Neuronal stem cell (in vitro differentiated cells): ENCODE results near the gene MCUB.

Source experiments
- DNase-seq: peaks from one replicate; pipeline ENCODE4 v3.0.0-alpha.2; 2013; ENCODE audit warnings: low spot score
- H2AFZ ChIP-seq: one replicate; pipeline ENCODE4 v1.6.1; 2013; ENCODE audit warnings: mild to moderate bottlenecking, low read length, inconsistent platforms
- H2AK5ac ChIP-seq: 2 replicates; pipeline ENCODE4 v1.6.1; 2013; ENCODE audit warnings: low read depth, mild to moderate bottlenecking, inconsistent platforms, low read length, moderate library complexity, mixed read lengths
- H2BK120ac ChIP-seq: 2 replicates; pipeline ENCODE4 v1.6.1; 2013; ENCODE audit warnings: low read depth, mild to moderate bottlenecking, inconsistent platforms, low read length, moderate library complexity, mixed read lengths
- H2BK12ac ChIP-seq: one replicate; pipeline ENCODE4 v1.6.1; 2013; ENCODE audit warnings: low read length, inconsistent platforms
- H2BK15ac ChIP-seq: 2 replicates; pipeline ENCODE4 v1.6.1; 2013; ENCODE audit warnings: mild to moderate bottlenecking, low read length, inconsistent platforms, mixed read lengths
- H2BK5ac ChIP-seq: one replicate; pipeline ENCODE4 v1.6.1; 2013; ENCODE audit warnings: inconsistent platforms, mild to moderate bottlenecking, low read length, moderate library complexity
- H3K14ac ChIP-seq: one replicate; pipeline ENCODE4 v1.6.1; 2013; ENCODE audit warnings: low read length, inconsistent platforms
- H3K18ac ChIP-seq: 2 replicates; pipeline ENCODE4 v1.6.1; 2013; ENCODE audit warnings: low read length, inconsistent platforms
- H3K23ac ChIP-seq: 2 replicates; pipeline ENCODE4 v1.6.1; 2013; ENCODE audit warnings: low read depth, mild to moderate bottlenecking, mixed read lengths, low read length, inconsistent platforms; ENCODE audit not compliant: poor library complexity
- H3K27ac ChIP-seq: replicated peaks from 3 replicates; pipeline ENCODE4 v1.5.1; 2013; ENCODE audit warnings: low read length, inconsistent platforms
- H3K27me3 ChIP-seq, 3 experiments: 2 replicates each; pipeline ENCODE4 v1.6.1; 2013; ENCODE audit warnings: low read length in 3 of 3, mild to moderate bottlenecking in 2 of 3, inconsistent platforms in 1 of 3, low read depth in 1 of 3, mixed read lengths in 1 of 3, moderate library complexity in 1 of 3; ENCODE audit not compliant: control insufficient read depth in 3 of 3, insufficient read depth in 3 of 3
- H3K36me3 ChIP-seq, 2 donors: replicated peaks in 1 of 2; 2 replicates each; pipeline ENCODE4 v1.6.1; 2013; ENCODE audit warnings: low read length in 2 of 2; ENCODE audit not compliant: control insufficient read depth in 2 of 2, insufficient read depth in 2 of 2
- H3K4ac ChIP-seq: 2 replicates; pipeline ENCODE4 v1.6.1; 2013; ENCODE audit warnings: inconsistent platforms, mild to moderate bottlenecking, low read length, moderate library complexity
- H3K4me1 ChIP-seq, 2 donors: 1 replicate in 1 of 2; 2 replicates in 1 of 2; pipeline ENCODE4 v1.6.1; 2013; ENCODE audit warnings: low read length in 2 of 2, low read depth in 1 of 2; ENCODE audit not compliant: control insufficient read depth in 2 of 2, insufficient read depth in 1 of 2
- H3K4me2 ChIP-seq: one replicate; pipeline ENCODE4 v1.6.1; 2013; ENCODE audit warnings: mild to moderate bottlenecking, low read length, inconsistent platforms; ENCODE audit not compliant: insufficient read depth, poor library complexity, severe bottlenecking
- H3K4me3 ChIP-seq, 2 donors: 2 replicates each; pipeline ENCODE4 v1.5.1; 2013; ENCODE audit warnings: low read length in 2 of 2, mild to moderate bottlenecking in 2 of 2, inconsistent platforms in 1 of 2, moderate library complexity in 1 of 2
- H3K79me1 ChIP-seq: one replicate; pipeline ENCODE4 v1.6.1; 2013; ENCODE audit warnings: low read depth, mild to moderate bottlenecking, inconsistent platforms, low read length, moderate library complexity
- H3K9ac ChIP-seq: one replicate; pipeline ENCODE4 v1.6.1; 2013; ENCODE audit warnings: mild to moderate bottlenecking, low read depth, low read length, inconsistent platforms; ENCODE audit not compliant: poor library complexity
- H3K9me3 ChIP-seq, 2 donors: replicated peaks in 1 of 2; 2 replicates each; pipeline versions ENCODE3 to v1.6.1; 2013; ENCODE audit warnings: low read length in 2 of 2, mild to moderate bottlenecking in 2 of 2, inconsistent platforms in 1 of 2, low read depth in 1 of 2, mixed read lengths in 1 of 2, moderate library complexity in 1 of 2; ENCODE audit not compliant: control insufficient read depth in 2 of 2, insufficient read depth in 1 of 2
- H4K8ac ChIP-seq: one replicate; pipeline ENCODE4 v1.6.1; 2013; ENCODE audit warnings: low read depth, mild to moderate bottlenecking, inconsistent platforms, low read length, moderate library complexity
- H4K91ac ChIP-seq: one replicate; pipeline ENCODE4 v1.6.1; 2013; ENCODE audit warnings: low read length, low read depth, mild to moderate bottlenecking, inconsistent platforms; ENCODE audit not compliant: poor library complexity
- WGBS, 2 donors: extraction: QIAGEN DNeasy Blood & Tissue Kit; methylation state at CpG; one replicate each; pipeline ENCODE4 v1.1.7; 2013; ENCODE audit warnings: missing lambda C conversion rate in 2 of 2, mixed read lengths in 1 of 2; ENCODE audit not compliant: insufficient read length in 2 of 2, insufficient replicate concordance in 1 of 2; ENCODE audit errors: extremely low coverage in 2 of 2; 5-methylcytosine and 5-hydroxymethylcytosine counted together

Gene MCUB

DNA sequence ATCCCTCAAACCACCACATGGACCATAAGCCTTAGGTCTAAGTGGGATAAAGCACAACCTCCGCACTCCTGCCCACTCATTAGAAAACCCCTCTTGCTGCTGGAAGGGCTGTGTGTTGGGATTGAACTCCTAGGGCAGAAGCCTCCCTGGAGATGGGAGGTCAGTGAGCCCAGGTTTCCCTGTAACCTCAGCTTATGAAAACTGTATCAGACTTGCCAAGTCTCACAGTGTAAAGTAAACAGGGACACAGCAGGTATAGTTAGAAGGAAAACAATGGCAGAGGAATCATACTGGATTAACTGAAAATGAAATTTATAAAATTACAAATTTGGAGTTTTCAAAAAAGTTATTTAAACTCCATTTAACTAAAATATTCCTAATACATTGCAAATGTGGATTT is 113.3 kb downstream of the MCUB start:
- H3K4me2 ChIP-seq: no peak overlapping the region
- no peak overlapping the region for H2BK120ac ChIP-seq
- no CpG with 5 or more reads among the region's 1 CpG for WGBS, 2 donors
- H3K27ac ChIP-seq: no peak overlapping the region
- no peak overlapping the region for H3K14ac ChIP-seq
- peaks cover 3 to 15% of the 10 kb centered on the region in 2 donors for H3K9me3 ChIP-seq
- no peak overlapping the region for H2BK12ac ChIP-seq
- no peak overlapping the region for H4K8ac ChIP-seq
- no peak overlapping the region for H2BK5ac ChIP-seq
- no peak overlapping the region for H3K9ac ChIP-seq
- no peaks in the 10 kb centered on the region for H3K4me1 ChIP-seq
- no peak for DNase-seq
- no peak overlapping the region for H3K4me3 ChIP-seq
- no peak overlapping the region for H3K4ac ChIP-seq
- H2AFZ ChIP-seq: no peak overlapping the region
- H3K18ac ChIP-seq: no peak overlapping the region
- no peak overlapping the region for H2AK5ac ChIP-seq
- H3K27me3 ChIP-seq: no peaks in the 10 kb centered on the region
- no peak overlapping the region for H4K91ac ChIP-seq
- H3K36me3 ChIP-seq: peaks cover 0 to 3% of the 10 kb centered on the region in 2 donors
- no peaks in the 10 kb centered on the region for H3K79me1 ChIP-seq
- H2BK15ac ChIP-seq: no peak overlapping the region
- no peak overlapping the region for H3K23ac ChIP-seq

DNA sequence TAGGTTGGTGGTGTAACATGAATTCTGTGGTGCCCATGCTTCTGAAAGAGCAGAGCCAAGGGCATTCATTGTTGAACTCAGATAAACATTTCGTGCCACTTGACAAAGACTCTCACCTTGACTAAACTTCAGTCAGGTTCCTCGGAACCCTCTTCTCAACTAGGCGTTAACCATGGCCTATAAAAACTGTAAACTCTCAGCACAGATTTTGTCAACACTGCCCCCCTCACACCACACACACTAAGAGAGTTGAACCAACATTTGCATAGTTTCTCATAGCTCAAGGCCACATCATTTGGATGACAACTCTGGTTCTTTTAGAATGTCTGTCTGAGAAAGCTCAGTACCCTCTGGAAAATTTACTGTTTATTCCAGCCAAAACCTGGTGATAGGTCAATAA is 115.1 kb downstream of the MCUB start:
- H4K8ac ChIP-seq: no peak overlapping the region
- no peak overlapping the region for H3K4ac ChIP-seq
- no peak for DNase-seq
- no peak overlapping the region for H2BK12ac ChIP-seq
- no peak overlapping the region for H3K18ac ChIP-seq
- no peak overlapping the region for H3K9ac ChIP-seq
- no CpG with 5 or more reads among the region's 3 CpGs for WGBS, 2 donors
- H3K9me3 ChIP-seq: peaks cover 6 to 18% of the 10 kb centered on the region in 2 donors
- no peaks in the 10 kb centered on the region for H3K4me1 ChIP-seq
- H3K79me1 ChIP-seq: peaks cover 1% of the 10 kb centered on the region
- H3K27ac ChIP-seq: no peak overlapping the region
- H3K23ac ChIP-seq: no peak overlapping the region
- H2BK120ac ChIP-seq: no peak overlapping the region
- H2BK15ac ChIP-seq: no peak overlapping the region
- H3K27me3 ChIP-seq: no peaks in the 10 kb centered on the region
- H3K36me3 ChIP-seq: peaks cover 0 to 3% of the 10 kb centered on the region in 2 donors
- H4K91ac ChIP-seq: no peak overlapping the region
- no peak overlapping the region for H3K4me2 ChIP-seq
- no peak overlapping the region for H3K4me3 ChIP-seq
- no peak overlapping the region for H2AFZ ChIP-seq
- H3K14ac ChIP-seq: no peak overlapping the region
- H2AK5ac ChIP-seq: no peak overlapping the region
- H2BK5ac ChIP-seq: no peak overlapping the region

DNA sequence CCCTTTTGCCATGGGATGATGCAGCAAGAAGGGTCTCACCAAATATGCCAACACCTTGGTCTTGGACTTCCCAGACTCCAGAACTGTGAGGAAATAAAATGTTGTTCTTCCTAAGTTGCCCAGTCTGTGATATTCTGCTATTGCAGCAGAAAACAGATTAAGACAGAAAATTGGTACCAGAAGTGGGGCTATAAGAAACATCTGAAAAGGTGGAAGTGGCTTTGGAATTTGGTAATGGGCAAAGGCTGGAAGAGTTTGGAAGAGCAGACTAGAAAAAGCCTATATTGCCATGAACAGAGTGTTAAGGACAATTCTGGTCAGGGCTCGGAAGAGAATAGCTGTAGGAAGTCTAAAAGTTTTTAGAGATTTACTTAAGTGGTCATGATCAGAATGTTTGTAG is 115.8 kb downstream of the MCUB start:
- no peaks in the 10 kb centered on the region for H3K27me3 ChIP-seq
- H3K23ac ChIP-seq: no peak overlapping the region
- no peak overlapping the region for H3K9ac ChIP-seq
- H3K14ac ChIP-seq: no peak overlapping the region
- no peak overlapping the region for H2AK5ac ChIP-seq
- no peak overlapping the region for H3K4me2 ChIP-seq
- H4K91ac ChIP-seq: no peak overlapping the region
- no peak overlapping the region for H2BK5ac ChIP-seq
- WGBS, 2 donors: no CpG with 5 or more reads among the region's 1 CpG
- H4K8ac ChIP-seq: no peak overlapping the region
- H3K4ac ChIP-seq: no peak overlapping the region
- no peak overlapping the region for H2BK12ac ChIP-seq
- H2BK120ac ChIP-seq: no peak overlapping the region
- peaks cover 1% of the 10 kb centered on the region for H3K79me1 ChIP-seq
- peaks cover 9 to 23% of the 10 kb centered on the region in 2 donors for H3K9me3 ChIP-seq
- DNase-seq: no peak
- H3K4me1 ChIP-seq: no peaks in the 10 kb centered on the region
- H3K18ac ChIP-seq: no peak overlapping the region
- no peak overlapping the region for H2AFZ ChIP-seq
- H2BK15ac ChIP-seq: no peak overlapping the region
- no peak overlapping the region for H3K4me3 ChIP-seq
- peaks cover 0 to 3% of the 10 kb centered on the region in 2 donors for H3K36me3 ChIP-seq
- no peak overlapping the region for H3K27ac ChIP-seq

DNA sequence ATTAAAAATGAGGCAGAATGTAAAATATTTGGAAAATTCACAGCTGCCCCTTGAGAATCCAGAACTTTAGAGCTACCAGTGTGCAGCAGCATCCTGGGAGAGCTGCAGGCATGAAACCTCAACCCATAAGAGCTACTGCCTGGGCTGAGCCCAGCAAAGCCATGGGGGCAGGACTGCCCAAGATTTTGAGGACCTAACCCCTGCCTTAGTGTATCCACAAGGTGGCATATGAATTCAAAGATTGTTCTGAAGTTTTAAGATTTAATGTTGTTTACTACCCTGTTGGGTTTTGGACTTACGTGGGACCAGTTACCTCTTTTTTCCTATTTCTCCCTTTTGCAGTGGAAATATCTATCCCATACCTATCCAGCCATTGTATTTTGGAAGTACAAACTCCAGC is 116.8 kb downstream of the MCUB start:
- Histone ChIP-seq H2BK5ac (no peak overlapping the region), H3K4me1 (no peaks in the 10 kb centered on the region), H3K9ac (no peak overlapping the region), H3K4me3 (no peak overlapping the region), H2BK120ac (no peak overlapping the region), H2AFZ (no peak overlapping the region), H3K18ac (no peak overlapping the region), H3K27ac (no peak overlapping the region), H4K8ac (no peak overlapping the region), H2BK12ac (no peak overlapping the region), H4K91ac (no peak overlapping the region), H3K4me2 (no peak overlapping the region), H3K4ac (no peak overlapping the region), H3K14ac (no peak overlapping the region), H2AK5ac (no peak overlapping the region), H2BK15ac (no peak overlapping the region), H3K36me3 (peaks cover 0 to 3% of the 10 kb centered on the region in 2 donors), H3K9me3 (peaks cover 9 to 13% of the 10 kb centered on the region in 2 donors), H3K27me3 (no peaks in the 10 kb centered on the region), H3K79me1 (peaks cover 1% of the 10 kb centered on the region), H3K23ac (no peak overlapping the region)
- no peak for DNase-seq
- WGBS, 2 donors: no CpG with 5 or more reads among the region's 1 CpG
